WTC11 (cell line): Measurements from ENCODE around the gene RNF167.

Experiments used
- ATF6 ChIP-seq: sonication (generic); formaldehyde crosslinking; IDR thresholded peaks from 2 replicates; pipeline ENCODE4 v1.8.1; 2023; ENCODE audit warnings: mild to moderate bottlenecking, missing genetic modification reagents
- CREB1 ChIP-seq: sonication (generic); formaldehyde crosslinking; IDR thresholded peaks from 2 replicates; pipeline ENCODE4 v1.8.0; 2023; ENCODE audit warnings: mild to moderate bottlenecking, missing genetic modification reagents
- CTCF ChIP-seq: fragments of 200-600 bp; IDR thresholded peaks from 2 replicates; pipeline ENCODE4 v1.8.0; 2022; ENCODE audit warnings: antibody characterized with exemption
- FOXJ3 ChIP-seq: sonication (generic); formaldehyde crosslinking; IDR thresholded peaks from 2 replicates; pipeline ENCODE4 v1.9.0; 2021; ENCODE audit warnings: missing genetic modification reagents, mild to moderate bottlenecking, borderline replicate concordance
- MAX ChIP-seq: sonication (generic); formaldehyde crosslinking; IDR thresholded peaks from 2 replicates; pipeline ENCODE4 v1.8.0; 2022; ENCODE audit warnings: mild to moderate bottlenecking, missing genetic modification reagents
- USF2 ChIP-seq: sonication (generic); formaldehyde crosslinking; IDR thresholded peaks from 2 replicates; pipeline ENCODE4 v1.8.1; 2023; ENCODE audit warnings: mild to moderate bottlenecking, missing genetic modification reagents, moderate library complexity
- ZNF232 ChIP-seq: sonication (generic); formaldehyde crosslinking; IDR thresholded peaks from 2 replicates; pipeline ENCODE4 v1.8.0; 2022; ENCODE audit warnings: mild to moderate bottlenecking, missing genetic modification reagents
- ZNF263 ChIP-seq: sonication (generic); formaldehyde crosslinking; IDR thresholded peaks from 2 replicates; pipeline ENCODE4 v1.8.1; 2022; ENCODE audit warnings: low read depth, mild to moderate bottlenecking, moderate library complexity, missing genetic modification reagents
- ZNF317 ChIP-seq: sonication (generic); formaldehyde crosslinking; IDR thresholded peaks from 2 replicates; pipeline ENCODE4 v1.8.1; 2023; ENCODE audit warnings: low read depth, mild to moderate bottlenecking, moderate library complexity, missing genetic modification reagents, borderline replicate concordance

GRCh38 chr17:4941319-4941610, 1.2 kb downstream of the RNF167 start:
- TF ChIP-seq USF2 (CRISPR knock-in tag) (no peak), ZNF263 (CRISPR knock-in tag) (no peak), MAX (CRISPR knock-in tag) (no peak), CREB1 (CRISPR knock-in tag) (no peak), FOXJ3 (CRISPR knock-in tag) (no peak), CTCF (no peak), ZNF317 (CRISPR knock-in tag) (no peak), ZNF232 (CRISPR knock-in tag) (no peak), ATF6 (CRISPR knock-in tag) (no peak)
